GM12864 (cell line): Measurements from ENCODE around the gene VRK1.

Source experiments
- DNase-seq: peaks from one replicate; pipeline ENCODE4 v3.0.0-alpha.2; 2011; ENCODE audit warnings: low read depth
- H3K4me3 ChIP-seq: 2 replicates; pipeline ENCODE4 v1.5.1; 2011; ENCODE audit warnings: mild to moderate bottlenecking, low read depth, low read length, control low read depth
- TF ChIP-seq, protein P1 (sequence below): IDR thresholded peaks from 2 replicates; pipeline ENCODE4 v1.5.1; 2011; ENCODE audit warnings: low read depth, mild to moderate bottlenecking, moderate library complexity, low read length, control low read depth, inconsistent platforms; ENCODE audit errors: missing control alignments

VRK1 gene

DNA sequence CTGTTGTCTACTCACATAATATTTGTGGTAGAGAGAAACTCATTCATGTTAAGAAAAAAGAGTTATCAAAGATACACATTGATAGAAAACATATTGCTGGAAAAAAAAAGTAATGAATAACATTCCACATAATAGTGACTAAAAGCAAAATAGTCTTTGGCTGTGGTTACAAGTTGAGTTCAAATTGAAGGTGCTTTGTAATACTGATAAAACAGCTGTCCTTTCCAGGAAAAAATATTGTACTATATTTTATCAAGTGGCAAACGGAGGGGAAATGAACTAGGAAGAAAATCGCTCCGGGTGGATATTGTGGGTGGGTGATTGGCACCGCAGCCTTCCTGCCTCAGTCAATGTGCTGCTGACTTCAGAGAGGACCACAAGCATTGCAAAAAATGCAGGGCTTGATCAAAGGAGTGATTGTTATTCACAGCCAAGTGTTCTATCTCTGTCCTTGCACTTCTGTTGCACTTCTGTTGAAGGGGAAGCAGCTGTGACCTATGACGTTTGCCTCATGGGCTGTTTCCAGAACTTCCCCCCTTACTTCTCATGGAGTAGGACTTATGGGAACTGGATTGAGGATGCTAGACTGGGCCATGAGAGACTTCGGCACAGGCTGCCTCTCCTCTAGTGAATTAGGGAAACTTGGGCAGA, 114.4 kb downstream of the VRK1 start:
- no peak overlapping the region for H3K4me3 ChIP-seq
- TF ChIP-seq, protein P1, sequence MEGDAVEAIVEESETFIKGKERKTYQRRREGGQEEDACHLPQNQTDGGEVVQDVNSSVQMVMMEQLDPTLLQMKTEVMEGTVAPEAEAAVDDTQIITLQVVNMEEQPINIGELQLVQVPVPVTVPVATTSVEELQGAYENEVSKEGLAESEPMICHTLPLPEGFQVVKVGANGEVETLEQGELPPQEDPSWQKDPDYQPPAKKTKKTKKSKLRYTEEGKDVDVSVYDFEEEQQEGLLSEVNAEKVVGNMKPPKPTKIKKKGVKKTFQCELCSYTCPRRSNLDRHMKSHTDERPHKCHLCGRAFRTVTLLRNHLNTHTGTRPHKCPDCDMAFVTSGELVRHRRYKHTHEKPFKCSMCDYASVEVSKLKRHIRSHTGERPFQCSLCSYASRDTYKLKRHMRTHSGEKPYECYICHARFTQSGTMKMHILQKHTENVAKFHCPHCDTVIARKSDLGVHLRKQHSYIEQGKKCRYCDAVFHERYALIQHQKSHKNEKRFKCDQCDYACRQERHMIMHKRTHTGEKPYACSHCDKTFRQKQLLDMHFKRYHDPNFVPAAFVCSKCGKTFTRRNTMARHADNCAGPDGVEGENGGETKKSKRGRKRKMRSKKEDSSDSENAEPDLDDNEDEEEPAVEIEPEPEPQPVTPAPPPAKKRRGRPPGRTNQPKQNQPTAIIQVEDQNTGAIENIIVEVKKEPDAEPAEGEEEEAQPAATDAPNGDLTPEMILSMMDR = no peak
- no peak for DNase-seq

DNA sequence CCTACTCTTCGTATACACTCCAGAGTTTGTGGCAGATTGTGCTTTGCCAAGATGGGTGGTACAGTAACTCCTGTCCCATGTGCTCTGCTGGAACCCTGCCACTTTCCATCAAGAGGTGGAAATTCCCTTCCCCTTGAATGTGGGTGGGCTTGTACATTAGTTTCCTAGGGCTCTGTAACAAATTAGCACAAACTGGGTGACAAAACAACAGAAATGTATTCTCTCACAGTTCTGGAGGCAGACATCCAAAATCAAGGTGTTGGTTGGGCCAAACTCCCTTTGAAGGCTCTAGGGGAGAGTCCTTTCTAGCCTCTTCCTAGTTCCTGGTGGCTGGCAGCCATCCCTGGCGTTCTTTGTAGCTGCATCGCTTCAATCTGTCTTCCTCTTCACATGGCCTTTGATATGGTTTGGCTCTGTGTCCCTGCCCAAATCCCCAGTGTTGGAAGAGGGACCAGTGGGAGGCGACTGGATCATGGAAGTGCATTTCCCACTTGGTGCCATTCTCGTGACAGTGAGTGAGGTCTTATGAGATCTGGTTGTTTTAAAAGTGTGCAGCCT, 117.5 kb downstream of the VRK1 start:
- DNase-seq = no peak
- H3K4me3 ChIP-seq = no peak overlapping the region
- TF ChIP-seq, protein P1 = no peak

DNA sequence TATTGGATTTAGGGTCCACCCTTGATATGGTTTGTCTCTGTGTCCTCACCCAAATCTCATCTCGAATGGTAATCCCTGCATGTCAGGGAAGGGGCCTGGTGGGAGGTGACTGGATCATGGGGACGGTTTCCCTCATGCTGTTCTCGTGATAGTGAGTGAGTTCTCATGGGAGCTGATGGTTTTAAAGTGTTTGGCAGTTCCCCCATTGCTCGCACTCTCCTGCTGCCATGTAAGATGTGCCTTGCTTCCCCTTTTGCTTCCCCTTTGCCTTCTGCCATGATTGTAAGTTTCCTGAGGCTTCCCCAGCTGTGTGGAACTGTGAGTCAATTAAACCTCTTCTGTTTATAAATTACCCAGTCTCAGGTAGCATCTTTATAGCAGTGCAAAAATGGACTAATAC, 118.3 kb downstream of the VRK1 start:
- no peak overlapping the region for H3K4me3 ChIP-seq
- TF ChIP-seq, protein P1 = no peak
- no peak for DNase-seq

DNA sequence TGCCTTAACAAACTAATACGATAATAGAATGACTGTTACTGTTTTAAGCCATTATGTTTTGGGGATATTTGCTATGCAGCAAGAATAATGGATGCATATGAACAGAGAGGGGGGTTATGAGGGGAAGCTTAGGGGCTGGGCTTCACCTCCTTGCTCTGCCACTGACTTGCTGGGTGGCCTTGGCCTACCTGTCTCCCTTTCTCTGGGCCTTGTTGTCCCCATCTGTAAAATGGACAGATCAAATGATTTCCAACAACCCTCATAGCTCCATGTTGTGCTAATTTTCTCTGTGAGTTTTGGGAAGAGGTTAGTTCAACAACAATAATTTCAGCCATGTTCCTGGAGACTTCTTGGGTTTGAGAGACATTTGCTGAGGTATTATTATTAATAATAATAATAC, 119.6 kb downstream of the VRK1 start:
- DNase-seq = no peak
- H3K4me3 ChIP-seq = no peak overlapping the region
- TF ChIP-seq, protein P1 = no peak

DNA sequence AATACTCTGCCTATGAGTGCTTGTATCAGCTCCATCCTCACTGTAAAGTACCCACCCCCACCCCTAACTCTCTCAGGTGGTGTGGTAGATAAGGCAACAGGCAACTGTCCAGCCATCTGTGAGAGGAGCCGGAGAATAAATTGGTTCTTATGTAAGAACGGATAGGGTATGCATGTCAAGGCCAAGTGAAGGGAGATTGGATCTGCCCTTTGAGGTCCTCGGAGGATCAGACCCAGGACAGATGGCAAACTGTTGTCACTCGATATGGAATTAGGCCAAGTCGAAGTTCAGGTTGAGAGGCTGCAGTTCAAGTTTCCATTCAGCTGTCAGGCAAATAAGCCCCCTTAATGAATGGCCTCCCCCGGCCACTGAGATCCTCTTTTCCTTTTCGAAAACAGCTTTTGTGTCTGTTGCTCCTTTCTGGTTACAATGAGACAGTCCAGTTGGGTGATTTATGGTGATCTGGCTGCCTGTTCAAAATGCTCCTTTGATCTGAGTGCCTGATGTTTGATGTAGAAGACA, 120.3 kb downstream of the VRK1 start:
- TF ChIP-seq, protein P1 = no peak
- DNase-seq = no peak
- H3K4me3 ChIP-seq = no peak overlapping the region

DNA sequence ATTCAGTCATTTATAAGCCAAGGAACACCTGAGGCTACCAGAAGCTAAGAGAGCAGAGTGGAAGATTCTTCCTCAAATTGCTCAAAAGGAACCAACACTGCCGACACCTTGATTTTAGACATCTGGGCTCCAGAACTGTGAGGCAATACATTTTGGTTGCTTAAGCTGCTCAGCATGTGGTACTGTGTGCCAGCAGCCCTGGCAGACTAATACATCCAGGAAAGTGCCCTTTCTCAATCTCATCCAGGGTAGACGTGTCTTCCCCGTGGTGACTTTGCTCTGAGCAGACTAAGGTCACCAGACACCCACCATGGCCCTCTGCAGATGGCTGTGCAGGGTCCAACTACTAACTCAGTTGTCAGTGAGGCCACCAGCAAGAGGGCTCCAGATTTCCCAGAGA, 122.8 kb downstream of the VRK1 start:
- no peak for DNase-seq
- TF ChIP-seq, protein P1 = no peak
- no peak overlapping the region for H3K4me3 ChIP-seq

DNA sequence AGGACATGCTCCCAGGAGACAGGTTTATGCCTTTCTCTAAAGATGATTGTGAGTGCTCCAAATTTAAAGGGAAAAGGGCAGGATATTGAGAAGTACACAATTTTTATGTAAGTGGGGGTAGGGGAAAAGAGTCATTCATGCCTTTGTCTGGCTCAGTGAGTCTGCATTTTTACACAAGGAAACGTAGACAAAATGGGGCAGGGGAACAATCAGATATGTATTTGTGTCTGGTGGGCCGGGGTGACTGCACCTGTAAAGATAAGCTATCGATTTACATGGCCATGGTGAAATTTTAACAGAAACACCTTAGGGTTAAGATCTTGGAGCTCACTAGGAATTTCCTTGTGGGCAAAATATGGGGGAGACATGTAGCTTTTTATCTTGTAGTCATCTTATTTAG, 123.6 kb downstream of the VRK1 start:
- H3K4me3 ChIP-seq = no peak overlapping the region
- DNase-seq = no peak
- TF ChIP-seq, protein P1 = no peak
